Upper lobe of left lung (tissue), 6 donors: Measurements from ENCODE around the gene TSHZ1. TPM values are rescaled to one million over a fixed set of nuclear protein-coding genes. Genes with fewer than 3 reads are reported as not detected.

Experiments
- ATAC-seq, 2 donors: fragments of 200-7000 bp; cut with Tn5 transposase; one replicate each; pipeline ENCODE4 v1.9.1; 2022; ENCODE audit warnings: mild to moderate bottlenecking in 2 of 2, moderate library complexity in 2 of 2; ENCODE audit not compliant: low FRiP score in 2 of 2
- DNase-seq, 2 donors: peaks; one replicate each; pipeline ENCODE4 v3.0.0-alpha.2; 2019 to 2020
- H3K27ac ChIP-seq, 4 donors: fragments of 200-600 bp; sonication (generic); one replicate each; pipeline ENCODE4 v1.5.1; 2016 to 2019
- H3K27me3 ChIP-seq, 4 donors: fragments of 200-600 bp; sonication (generic); one replicate each; pipeline ENCODE4 v1.5.1; 2017 to 2019
- H3K36me3 ChIP-seq, 4 donors: fragments of 200-600 bp; sonication (generic); one replicate each; pipeline ENCODE4 v1.5.1; 2016 to 2019
- H3K4me1 ChIP-seq, 4 donors: fragments of 200-600 bp; sonication (generic); one replicate each; pipeline ENCODE4 v1.5.1; 2018 to 2019
- H3K4me3 ChIP-seq, 4 donors: fragments of 200-600 bp; sonication (generic); one replicate each; pipeline ENCODE4 v1.5.1; 2017 to 2019; ENCODE audit warnings: mild to moderate bottlenecking in 2 of 4, moderate library complexity in 1 of 4
- H3K9me3 ChIP-seq, 4 donors: fragments of 200-600 bp; sonication (generic); one replicate each; pipeline ENCODE4 v1.5.1; 2018 to 2019
- EP300 ChIP-seq, 4 donors: sonication (generic); formaldehyde crosslinking; IDR thresholded peaks; one replicate each; pipeline ENCODE4 v1.5.1; 2017; ENCODE audit warnings: antibody characterized with exemption in 4 of 4, control low read depth in 2 of 4
- POLR2A ChIP-seq, 4 donors: fragments of 450-650 bp; IDR thresholded peaks; one replicate each; pipeline ENCODE4 v1.5.1; 2016 to 2017; ENCODE audit warnings: antibody characterized with exemption in 4 of 4, mild to moderate bottlenecking in 2 of 4
- POLR2AphosphoS5 ChIP-seq, 2 donors: sonication (generic); formaldehyde crosslinking; IDR thresholded peaks; one replicate each; pipeline ENCODE4 v1.5.1; 2017; ENCODE audit warnings: antibody characterized with exemption in 2 of 2
- whole genome bisulfite sequencing, 2 donors: methylation state at CpG; one replicate each; pipeline ENCODE4 v1.1.5; 2017 to 2018; 5-methylcytosine and 5-hydroxymethylcytosine counted together
- total RNA-seq, 6 donors: library from RNA; depleted of rRNA in 4 of 6; stranded (reverse); fragments of >200 nt in 4 of 6; gene quantifications; one replicate each; pipeline versions ENCODE4 v1.1.0 to v1.2.1, GENCODE V29; 2016 to 2021
- TF ChIP-seq, protein P1 (sequence below), 6 experiments: fragments of 450-650 bp in 4 of 6; fragments of 200-600 bp in 2 of 6; sonication (generic) in 2 of 6; IDR thresholded peaks; one replicate each; pipeline ENCODE4 v1.5.1; 2016 to 2019; ENCODE audit warnings: antibody characterized with exemption in 6 of 6
- donor health status: DM: no; HTN: no; CAD: no; lungs with moderate emphysema.
- donor health status: DM: no; HTN: yes; CAD: no; lungs with severe emphysema.

TSHZ1 gene
- total RNA-seq, 6 donors from 2014 or later, result 9.1 to 16.5 (median 14.3) TPM

- Histone ChIP-seq H3K27ac (no peak overlapping the region), H3K4me1 (no peaks in the 10 kb centered on the region), H3K36me3 (no peaks in the 10 kb centered on the region), H3K27me3 (no peaks in the 10 kb centered on the region), H3K4me3 (no peak overlapping the region), H3K9me3 (no peaks in the 10 kb centered on the region)
- DNase-seq (no peak), ATAC-seq (no peak)
- TF ChIP-seq POLR2A (IDR thresholded peaks at IDR 0.05) (no peak), POLR2AphosphoS5 (IDR thresholded peaks at IDR 0.05) (no peak), EP300 (IDR thresholded peaks at IDR 0.05) (no peak)
- TF ChIP-seq, protein P1, sequence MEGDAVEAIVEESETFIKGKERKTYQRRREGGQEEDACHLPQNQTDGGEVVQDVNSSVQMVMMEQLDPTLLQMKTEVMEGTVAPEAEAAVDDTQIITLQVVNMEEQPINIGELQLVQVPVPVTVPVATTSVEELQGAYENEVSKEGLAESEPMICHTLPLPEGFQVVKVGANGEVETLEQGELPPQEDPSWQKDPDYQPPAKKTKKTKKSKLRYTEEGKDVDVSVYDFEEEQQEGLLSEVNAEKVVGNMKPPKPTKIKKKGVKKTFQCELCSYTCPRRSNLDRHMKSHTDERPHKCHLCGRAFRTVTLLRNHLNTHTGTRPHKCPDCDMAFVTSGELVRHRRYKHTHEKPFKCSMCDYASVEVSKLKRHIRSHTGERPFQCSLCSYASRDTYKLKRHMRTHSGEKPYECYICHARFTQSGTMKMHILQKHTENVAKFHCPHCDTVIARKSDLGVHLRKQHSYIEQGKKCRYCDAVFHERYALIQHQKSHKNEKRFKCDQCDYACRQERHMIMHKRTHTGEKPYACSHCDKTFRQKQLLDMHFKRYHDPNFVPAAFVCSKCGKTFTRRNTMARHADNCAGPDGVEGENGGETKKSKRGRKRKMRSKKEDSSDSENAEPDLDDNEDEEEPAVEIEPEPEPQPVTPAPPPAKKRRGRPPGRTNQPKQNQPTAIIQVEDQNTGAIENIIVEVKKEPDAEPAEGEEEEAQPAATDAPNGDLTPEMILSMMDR (IDR thresholded peaks at IDR 0.05), result no peak
- WGBS, 2 donors, result 91 to 92% methylated on average over 11 of the region's 11 CpGs
Observed at GRCh38 chr18:75170916-75171315, 39.7 kb upstream of the TSHZ1 start.

GRCh38 chr18:75172299-75173124 is 38.1 kb upstream of the TSHZ1 start:
- H3K9me3 ChIP-seq, result no peaks in the 10 kb centered on the region
- WGBS, 2 donors, result 83 to 87% methylated on average over 17 of the region's 17 CpGs
- DNase-seq, result no peak
- ATAC-seq, result peak in 1 of 2 donors; percentile 16
- H3K27ac ChIP-seq, result no peak overlapping the region
- TF ChIP-seq POLR2AphosphoS5 (IDR thresholded peaks at IDR 0.05), result no peak
- TF ChIP-seq EP300 (IDR thresholded peaks at IDR 0.05), result no peak
- TF ChIP-seq POLR2A (IDR thresholded peaks at IDR 0.05), result no peak
- TF ChIP-seq, protein P1 (IDR thresholded peaks at IDR 0.05), result no peak
- no peaks in the 10 kb centered on the region for H3K36me3 ChIP-seq
- H3K27me3 ChIP-seq, result no peaks in the 10 kb centered on the region
- no peaks in the 10 kb centered on the region for H3K4me1 ChIP-seq
- H3K4me3 ChIP-seq, result no peak overlapping the region

DNA sequence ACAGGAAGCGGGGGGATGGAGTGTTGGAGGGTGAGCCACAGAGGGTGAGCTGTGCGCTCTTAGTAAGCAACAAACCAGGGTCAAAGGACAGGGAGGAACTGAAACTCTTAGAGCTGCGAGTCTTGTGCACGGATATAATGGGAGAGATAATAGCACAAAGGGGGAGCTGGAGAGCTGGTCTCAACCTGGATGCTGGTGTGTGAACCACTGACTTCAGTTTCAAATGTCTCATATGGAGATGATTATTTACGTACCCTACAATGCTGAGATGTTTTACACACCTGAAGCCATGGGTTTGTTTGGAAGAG is 37.5 kb upstream of the TSHZ1 start:
- Histone ChIP-seq H3K9me3 (no peaks in the 10 kb centered on the region), H3K4me1 (no peaks in the 10 kb centered on the region), H3K36me3 (no peaks in the 10 kb centered on the region), H3K27me3 (no peaks in the 10 kb centered on the region), H3K4me3 (no peak overlapping the region), H3K27ac (no peak overlapping the region)
- DNase-seq, result no peak
- ATAC-seq, result peak in 1 of 2 donors; percentile 48
- TF ChIP-seq, protein P1 (IDR thresholded peaks at IDR 0.05), result no peak
- TF ChIP-seq POLR2A (IDR thresholded peaks at IDR 0.05) (no peak), POLR2AphosphoS5 (IDR thresholded peaks at IDR 0.05) (no peak), EP300 (IDR thresholded peaks at IDR 0.05) (no peak)
- WGBS, 2 donors, result 54 to 64% methylated on average over 5 of the region's 5 CpGs

DNA sequence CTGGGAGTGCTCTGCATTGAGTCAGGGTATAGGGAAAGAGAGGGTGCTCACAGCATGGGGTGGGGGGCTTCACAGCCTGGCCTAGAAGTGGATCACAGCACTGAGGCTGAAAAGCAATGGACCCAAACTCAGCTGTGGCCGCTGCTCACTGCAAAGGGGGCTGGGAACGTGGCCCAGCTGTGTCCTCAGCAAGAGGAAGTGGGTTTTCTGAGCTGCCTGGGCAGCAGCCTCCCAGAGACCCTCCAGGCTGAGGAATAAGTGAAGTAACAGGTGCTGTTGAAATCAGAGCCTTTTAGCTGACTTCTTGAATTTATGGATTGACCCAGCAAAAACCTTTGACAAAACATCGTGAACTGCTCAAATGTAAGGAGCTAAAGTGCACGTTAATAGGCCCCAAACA is 36.9 kb upstream of the TSHZ1 start:
- H3K9me3 ChIP-seq, result no peaks in the 10 kb centered on the region
- no peaks in the 10 kb centered on the region for H3K4me1 ChIP-seq
- WGBS, 2 donors, result 69 to 84% methylated on average over 4 of the region's 4 CpGs
- H3K4me3 ChIP-seq, result no peak overlapping the region
- DNase-seq (no peak), ATAC-seq (no peak)
- TF ChIP-seq POLR2A (IDR thresholded peaks at IDR 0.05) (no peak), POLR2AphosphoS5 (IDR thresholded peaks at IDR 0.05) (no peak), EP300 (IDR thresholded peaks at IDR 0.05) (no peak)
- H3K27ac ChIP-seq, result no peak overlapping the region
- no peaks in the 10 kb centered on the region for H3K27me3 ChIP-seq
- no peaks in the 10 kb centered on the region for H3K36me3 ChIP-seq

DNA sequence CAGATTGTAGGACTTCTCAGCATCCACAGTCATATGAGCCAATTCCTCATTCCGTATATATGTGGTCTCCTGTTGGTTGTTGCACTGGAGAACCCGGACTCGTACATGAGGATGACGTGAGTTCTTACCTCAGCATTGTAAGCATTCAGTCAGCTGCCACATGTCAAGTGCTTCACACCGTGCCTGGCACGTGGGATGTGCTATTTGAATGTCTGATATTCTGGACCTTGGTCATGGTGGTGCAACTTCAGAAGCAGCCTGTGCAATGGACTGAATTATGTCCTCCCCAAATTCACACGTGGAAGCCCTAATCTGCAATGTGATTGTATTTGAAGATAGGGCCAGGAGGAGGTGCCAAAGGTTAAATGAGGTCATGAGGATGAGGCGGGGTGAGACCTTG is 33.7 kb upstream of the TSHZ1 start:
- Histone ChIP-seq H3K4me1 (no peaks in the 10 kb centered on the region), H3K27me3 (no peaks in the 10 kb centered on the region), H3K36me3 (no peaks in the 10 kb centered on the region), H3K9me3 (no peaks in the 10 kb centered on the region), H3K27ac (no peak overlapping the region), H3K4me3 (no peak overlapping the region)
- TF ChIP-seq, protein P1 (IDR thresholded peaks at IDR 0.05), result no peak
- no peak for TF ChIP-seq EP300 (IDR thresholded peaks at IDR 0.05)
- TF ChIP-seq POLR2AphosphoS5 (IDR thresholded peaks at IDR 0.05), result no peak
- no peak for TF ChIP-seq POLR2A (IDR thresholded peaks at IDR 0.05)
- ATAC-seq (no peak), DNase-seq (no peak)
- 86 to 89% methylated on average over 8 of the region's 8 CpGs for WGBS, 2 donors
